HepG2 (cell line): ENCODE data around the gene MBTPS1. TPM values are rescaled to one million over a fixed set of nuclear protein-coding genes. Genes with fewer than 3 reads are reported as not detected.

ENCODE experiments used
- ATAC-seq: fragments of 200-7000 bp; cut with Tn5 transposase; 3 replicates; pipeline ENCODE4 v1.9.1; 2020; ENCODE audit warnings: mild to moderate bottlenecking, moderate library complexity
- BruUV-seq: library from RNA; stranded (reverse); fragments of 400-500 nt; replicated peaks from 2 replicates; lab custom pipeline; 2021; lab: Mats Ljungman, UMichigan
- CTCF ChIA-PET: fragments of 300-600 bp; formaldehyde crosslinking; extraction: SDS; loops from one replicate; lab custom pipeline; 2021; ENCODE audit warnings: low total read pairs, inconsistent platforms, low intra/inter-chr PET ratio; lab: Yijun Ruan, JAX
- POLR2A ChIA-PET: fragments of 350-600 bp; sonication (Branson Sonifier 250); formaldehyde crosslinking; loops from one replicate; lab custom pipeline; 2020; ENCODE audit warnings: antibody characterized with exemption, inconsistent platforms; lab: Yijun Ruan, JAX
- DNase-seq: peaks from one replicate; pipeline ENCODE4 v3.0.0-alpha.2; 2015; ENCODE audit warnings: low spot score
- FAIRE-seq: peaks from 3 replicates; lab custom pipeline; 2011; peaks lifted over from hg19 to GRCh38; lab: Jason Lieb, UNC
- H2AFZ ChIP-seq: one replicate; pipeline ENCODE4 v1.6.1; 2011; ENCODE audit warnings: low read length, inconsistent platforms
- H3K27ac ChIP-seq: fragments of 300-600 bp; 3 replicates; pipeline ENCODE4 v1.8.0; 2011; ENCODE audit warnings: mixed run types, mild to moderate bottlenecking, mixed read lengths, low read length, inconsistent platforms; ENCODE audit not compliant: insufficient read depth; ENCODE audit errors: extremely low read length
- H3K27me3 ChIP-seq, 2 experiments: fragments of 200-600 bp in 1 of 2; 2 replicates in 1 of 2; 3 replicates in 1 of 2; pipeline versions ENCODE4 v1.6.0 to v1.8.0; 2011; ENCODE audit warnings: low read length in 2 of 2, mild to moderate bottlenecking in 2 of 2, moderate library complexity in 2 of 2, inconsistent platforms in 1 of 2; ENCODE audit not compliant: insufficient read depth in 2 of 2, control insufficient read depth in 1 of 2
- H3K36me3 ChIP-seq, 2 experiments: fragments of 200-600 bp in 1 of 2; replicated peaks in 1 of 2; 2 replicates in 1 of 2; 3 replicates in 1 of 2; pipeline versions ENCODE4 v1.5.1 to v1.8.0; 2011; ENCODE audit warnings: low read length in 2 of 2, inconsistent platforms in 1 of 2; ENCODE audit not compliant: insufficient read depth in 2 of 2, control insufficient read depth in 1 of 2
- H3K4me1 ChIP-seq: 2 replicates; pipeline ENCODE4 v1.5.1; 2012; ENCODE audit warnings: low read length, inconsistent platforms; ENCODE audit not compliant: insufficient read depth
- H3K4me2 ChIP-seq: 2 replicates; pipeline ENCODE4 v1.6.0; 2011; ENCODE audit warnings: low read depth, low read length, inconsistent platforms
- H3K4me3 ChIP-seq, 3 experiments: fragments of 200-600 bp in 1 of 3; sonication (generic), shearing (Covaris generic) in 1 of 3; replicated peaks in 1 of 3; 2 replicates each; pipeline ENCODE4 v1.5.1; 2011 to 2016; ENCODE audit warnings: low read length in 3 of 3, inconsistent platforms in 2 of 3, low read depth in 2 of 3, mild to moderate bottlenecking in 2 of 3, control low read depth in 1 of 3, mixed read lengths in 1 of 3; ENCODE audit not compliant: insufficient read depth in 1 of 3
- H3K79me2 ChIP-seq: one replicate; pipeline ENCODE4 v1.6.1; 2011; ENCODE audit warnings: low read length, inconsistent platforms; ENCODE audit not compliant: insufficient read depth
- H3K9ac ChIP-seq: 2 replicates; pipeline ENCODE4 v1.6.0; 2011; ENCODE audit warnings: mild to moderate bottlenecking, low read depth, low read length, inconsistent platforms; ENCODE audit not compliant: insufficient read depth
- H3K9me3 ChIP-seq: 2 replicates; pipeline ENCODE4 v1.5.1; 2012; ENCODE audit warnings: mild to moderate bottlenecking, low read length
- H4K20me1 ChIP-seq: 2 replicates; pipeline ENCODE4 v1.6.0; 2011; ENCODE audit warnings: inconsistent platforms, mild to moderate bottlenecking, low read length, moderate library complexity; ENCODE audit not compliant: insufficient read depth
- AFF4 ChIP-seq: sonication (generic); formaldehyde crosslinking; IDR thresholded peaks from 2 replicates; pipeline ENCODE4 v1.4.0; 2020; ENCODE audit warnings: missing genetic modification reagents
- ARNT ChIP-seq: fragments of 450-650 bp; IDR thresholded peaks from 2 replicates; pipeline ENCODE4 v1.6.1; 2017
- ARNTL ChIP-seq: sonication (generic); formaldehyde crosslinking; IDR thresholded peaks from 2 replicates; pipeline ENCODE4 v1.4.0; 2020; ENCODE audit warnings: mild to moderate bottlenecking, missing genetic modification reagents
- ATM ChIP-seq: fragments of 450-650 bp; IDR thresholded peaks from 2 replicates; pipeline ENCODE4 v1.7.1; 2017; ENCODE audit warnings: mild to moderate bottlenecking, borderline replicate concordance
- BCL3 ChIP-seq: sonication (generic); formaldehyde crosslinking; IDR thresholded peaks from 2 replicates; pipeline ENCODE4 v1.5.1; 2020; ENCODE audit warnings: mild to moderate bottlenecking, missing genetic modification reagents, moderate library complexity
- GPBP1L1 ChIP-seq: sonication (generic); formaldehyde crosslinking; IDR thresholded peaks from 2 replicates; pipeline ENCODE4 v1.5.0; 2020; ENCODE audit warnings: mild to moderate bottlenecking, missing genetic modification reagents
- NFYC ChIP-seq: IDR thresholded peaks from 2 replicates; pipeline ENCODE4 v1.6.1; 2016; ENCODE audit warnings: missing genetic modification reagents, missing compliant biosample characterization
- PTBP1 ChIP-seq: fragments of 200-400 bp; formaldehyde crosslinking; IDR thresholded peaks from 2 replicates; pipeline ENCODE4 v1.6.1; 2018; ENCODE audit warnings: low read length, low read depth; ENCODE audit not compliant: poor library complexity, severe bottlenecking
- RAD51 ChIP-seq: fragments of 450-650 bp; IDR thresholded peaks from 2 replicates; pipeline ENCODE4 v1.6.1; 2016; ENCODE audit warnings: borderline replicate concordance
- TAF15 ChIP-seq: fragments of 200-400 bp; formaldehyde crosslinking; IDR thresholded peaks from one replicate; pipeline ENCODE4 v1.6.1; 2018; ENCODE audit warnings: mild to moderate bottlenecking, low read depth, low read length; ENCODE audit not compliant: poor library complexity, severe bottlenecking
- ZBTB20 ChIP-seq: sonication (generic); formaldehyde crosslinking; IDR thresholded peaks from 2 replicates; pipeline ENCODE4 v1.8.1; 2023; ENCODE audit warnings: missing genetic modification reagents, low read depth, mild to moderate bottlenecking, borderline replicate concordance
- ZEB1 ChIP-seq: IDR thresholded peaks from 2 replicates; pipeline ENCODE4 v1.6.1; 2012; ENCODE audit warnings: mild to moderate bottlenecking, low read depth, inconsistent platforms; ENCODE audit not compliant: insufficient replicate concordance
- ZFP62 ChIP-seq: sonication (generic); formaldehyde crosslinking; IDR thresholded peaks from 2 replicates; pipeline ENCODE4 v1.4.0; 2020; ENCODE audit warnings: missing genetic modification reagents
- ZNF256 ChIP-seq: sonication (generic); formaldehyde crosslinking; conservative IDR thresholded peaks from 2 replicates; pipeline ENCODE4 v1.4.0; 2020; ENCODE audit warnings: missing genetic modification reagents
- ZNF333 ChIP-seq: sonication (generic); formaldehyde crosslinking; IDR thresholded peaks from 2 replicates; pipeline ENCODE4 v1.4.0; 2020; ENCODE audit warnings: mild to moderate bottlenecking, missing genetic modification reagents, borderline replicate concordance
- ZNF350 ChIP-seq: sonication (generic); formaldehyde crosslinking; IDR thresholded peaks from 2 replicates; pipeline ENCODE4 v1.4.0; 2020; ENCODE audit warnings: mild to moderate bottlenecking, low read depth, missing genetic modification reagents, borderline replicate concordance
- ZNF572 ChIP-seq: sonication (generic); formaldehyde crosslinking; IDR thresholded peaks from 2 replicates; pipeline ENCODE4 v1.5.1; 2020; ENCODE audit warnings: mild to moderate bottlenecking, missing genetic modification reagents
- ZNF781 ChIP-seq: sonication (generic); formaldehyde crosslinking; IDR thresholded peaks from 2 replicates; pipeline ENCODE4 v1.5.1; 2020; ENCODE audit warnings: borderline replicate concordance, mild to moderate bottlenecking, missing genetic modification reagents; ENCODE audit errors: not compliant biosample characterization
- ZSCAN9 ChIP-seq: IDR thresholded peaks from 2 replicates; pipeline ENCODE4 v1.6.1; 2016; ENCODE audit warnings: borderline replicate concordance
- WGBS: methylation state at CpG from one replicate; pipeline ENCODE4 v1.1.6; 2017; ENCODE audit warnings: low lambda C conversion rate; 5-methylcytosine and 5-hydroxymethylcytosine counted together
- in situ Hi-C: cut with HindIII; loops from 2 replicates; pipeline ENCODE4 v1.10.0; 2017; ENCODE audit warnings: low pct_unique_long_range_greater_than_20kb; ENCODE audit not compliant: extremely low pct_ligation_motif_present
- intact Hi-C: fragments of 100-400 bp; cut with micrococcal nuclease; formaldehyde crosslinking; loops from one replicate; pipeline ENCODE4 v1.10.0; 2022; ENCODE audit not compliant: unreplicated experiment
- polyA plus RNA-seq, 8 experiments: library from polyadenylated mRNA; depleted of rRNA in 3 of 8; stranded (reverse) in 7 of 8; unstranded in 1 of 8; fragments of >200 nt; fragmentation: Illumina TruSeq in 4 of 8; extraction: Trizol in 4 of 8; gene quantifications; 2 replicates each; pipeline versions ENCODE4 v1.2.1 to v1.2.3, GENCODE V29; 2011 to 2016; ENCODE audit warnings: low read depth in 4 of 8, missing spikeins in 1 of 8, mixed read lengths in 1 of 8; ENCODE audit not compliant: insufficient read depth in 1 of 8
- total RNA-seq, 5 experiments: library from RNA; depleted of rRNA; stranded (reverse); fragments of >200 nt; fragmentation: Illumina TruSeq; extraction: Trizol; gene quantifications; 2 replicates each; pipeline ENCODE4 v1.2.3, GENCODE V29; 2016; ENCODE audit warnings: low read depth in 1 of 5

MBTPS1 gene
- total and polyA plus RNA-seq, 2 of the 13 experiments (the other 11 are each of a cell fraction or from before 2014, with no cell fraction given): 56.7 to 91.3 TPM

GRCh38 chr16:84141143-84141670, 24.5 kb upstream of the MBTPS1 start:
- no TSS peak for BruUV-seq
- peaks cover 77% of the 10 kb centered on the region for H3K4me1 ChIP-seq
- no peak overlapping the region for H2AFZ ChIP-seq
- H3K4me3 ChIP-seq: no peak overlapping the region; a peak in 1 of 6 replicates
- H3K79me2 ChIP-seq: peaks cover 62% of the 10 kb centered on the region
- H3K27ac ChIP-seq: no peak overlapping the region
- POLR2A ChIA-PET: interaction anchor here (1.7 to 8.6 kb wide), 2 partner anchors 24 to 56 kb away, joined by 4 to 142 read pairs; partner anchors contain the start of gene MBTPS1
- WGBS: 39% methylated on average over 13 of the region's 13 CpGs
- no peak overlapping the region for H3K9ac ChIP-seq
- peaks cover 3% of the 10 kb centered on the region; the same call in 1 of the 2 replicates for H4K20me1 ChIP-seq
- H3K36me3 ChIP-seq: no peaks in the 10 kb centered on the region
- CTCF ChIA-PET: interaction anchor here (1.0 to 3.4 kb wide), 3 partner anchors 25 to 56 kb away, joined by 3 to 29 read pairs (median 5); partner anchors contain the start of gene MBTPS1
- peak; percentile 67 for FAIRE-seq
- no peaks in the 10 kb centered on the region for H3K9me3 ChIP-seq
- in situ Hi-C loops (no loop called here), intact Hi-C loops (loop anchor here (1.0 kb wide), 3 partner anchors 25 to 57 kb away; partner anchors contain the start of gene MBTPS1)
- H3K27me3 ChIP-seq: peaks cover 2 to 3% of the 10 kb centered on the region in 2 experiments; a peak in 3 of 5 replicates
- peak; percentile 69 for DNase-seq
- ATAC-seq: peak; percentile 74
- H3K4me2 ChIP-seq: peak overlapping the region; percentile 26
- no peak for TF ChIP-seq PTBP1
- no peak for TF ChIP-seq ZSCAN9
- TF ChIP-seq ZFP62 (CRISPR knock-in tag): no peak
- TF ChIP-seq NFYC (CRISPR knock-in tag): no peak
- TF ChIP-seq ATM: no peak
- 0 out of 2 replicates have a peak, but pooled peaks have one; percentile 69 for TF ChIP-seq ARNTL (CRISPR knock-in tag)
- TF ChIP-seq ZNF256 (CRISPR knock-in tag): no peak
- TF ChIP-seq TAF15: no peak
- no peak for TF ChIP-seq AFF4 (CRISPR knock-in tag)
- TF ChIP-seq RAD51: no peak
- TF ChIP-seq ZNF350 (CRISPR knock-in tag): no peak
- no peak for TF ChIP-seq ZEB1
- no peak for TF ChIP-seq ARNT
- TF ChIP-seq BCL3 (CRISPR knock-in tag): no peak
- TF ChIP-seq ZBTB20 (CRISPR knock-in tag): no peak
- TF ChIP-seq ZNF572: 0 out of 2 replicates have a peak, but pooled peaks have one; percentile 42
- no peak for TF ChIP-seq ZNF333
- no peak for TF ChIP-seq GPBP1L1 (CRISPR knock-in tag)
- no peak for TF ChIP-seq ZNF781 (CRISPR knock-in tag)
